Glutamatergic neuron (in vitro differentiated cells): ENCODE results near the gene NKX3-2. TPM values are rescaled to one million over a fixed set of nuclear protein-coding genes. Genes with fewer than 3 reads are reported as not detected.

Experiments used
- DNase-seq: peaks from one replicate; pipeline ENCODE4 v3.0.0; 2022
- H3K27ac Mint-ChIP-seq: one replicate; pipeline ENCODE4 v1.8.0; 2020; ENCODE audit warnings: mild to moderate bottlenecking, mixed read lengths, inconsistent platforms; ENCODE audit not compliant: unreplicated experiment
- H3K27me3 Mint-ChIP-seq: one replicate; pipeline ENCODE4 v1.8.0; 2020; ENCODE audit warnings: mild to moderate bottlenecking, moderate library complexity, mixed read lengths, inconsistent platforms; ENCODE audit not compliant: unreplicated experiment
- H3K36me3 Mint-ChIP-seq: one replicate; pipeline ENCODE4 v1.8.0; 2020; ENCODE audit warnings: mild to moderate bottlenecking, mixed read lengths, inconsistent platforms; ENCODE audit not compliant: unreplicated experiment
- H3K4me1 Mint-ChIP-seq: one replicate; pipeline ENCODE4 v1.8.0; 2020; ENCODE audit warnings: mild to moderate bottlenecking, low read depth, mixed read lengths, inconsistent platforms; ENCODE audit not compliant: unreplicated experiment
- H3K4me3 Mint-ChIP-seq: one replicate; pipeline ENCODE4 v1.8.0; 2020; ENCODE audit warnings: mild to moderate bottlenecking, mixed read lengths, inconsistent platforms; ENCODE audit not compliant: unreplicated experiment
- H3K9me3 Mint-ChIP-seq: one replicate; pipeline ENCODE4 v1.8.0; 2020; ENCODE audit warnings: mild to moderate bottlenecking, moderate library complexity, mixed read lengths, inconsistent platforms; ENCODE audit not compliant: unreplicated experiment
- total RNA-seq: library from RNA; stranded (reverse); fragmentation: NEBNext Ultra II Directional; extraction: Animal tissue kit (Norgen Biotek cat#: 25700); gene quantifications from one replicate; pipeline ENCODE4 v1.2.1, GENCODE V29; 2021; ENCODE audit not compliant: unreplicated experiment
- TF ChIP-seq, protein P1 (sequence below): fragments of 200-600 bp; sonication (generic); IDR thresholded peaks from one replicate; pipeline ENCODE4 v1.5.0; 2021; ENCODE audit not compliant: partially characterized antibody, unreplicated experiment

NKX3-2 gene
- total RNA-seq, 1 donor from 2014 or later = 0.25 TPM

DNA sequence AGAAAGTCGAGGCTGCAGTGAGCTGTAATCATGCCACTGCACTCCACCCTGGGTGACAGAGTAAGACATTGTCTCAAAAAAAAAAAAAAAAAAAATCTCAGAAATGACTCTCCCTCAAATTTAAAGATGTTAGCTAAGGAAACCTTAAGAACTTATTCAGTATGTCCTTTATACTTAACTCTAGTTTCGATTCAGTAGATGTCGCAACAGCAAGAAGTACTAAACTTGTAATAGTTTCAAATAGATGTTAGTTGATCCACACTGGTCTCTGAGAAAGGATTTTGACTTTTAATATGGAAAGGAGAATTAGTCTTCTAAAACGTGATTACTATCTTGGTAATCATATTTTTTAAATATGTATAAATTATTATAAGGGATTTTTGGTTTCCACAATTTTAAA lies 29.6 kb downstream of the NKX3-2 start:
- no peak overlapping the region for H3K27ac Mint-ChIP-seq
- TF ChIP-seq, protein P1, sequence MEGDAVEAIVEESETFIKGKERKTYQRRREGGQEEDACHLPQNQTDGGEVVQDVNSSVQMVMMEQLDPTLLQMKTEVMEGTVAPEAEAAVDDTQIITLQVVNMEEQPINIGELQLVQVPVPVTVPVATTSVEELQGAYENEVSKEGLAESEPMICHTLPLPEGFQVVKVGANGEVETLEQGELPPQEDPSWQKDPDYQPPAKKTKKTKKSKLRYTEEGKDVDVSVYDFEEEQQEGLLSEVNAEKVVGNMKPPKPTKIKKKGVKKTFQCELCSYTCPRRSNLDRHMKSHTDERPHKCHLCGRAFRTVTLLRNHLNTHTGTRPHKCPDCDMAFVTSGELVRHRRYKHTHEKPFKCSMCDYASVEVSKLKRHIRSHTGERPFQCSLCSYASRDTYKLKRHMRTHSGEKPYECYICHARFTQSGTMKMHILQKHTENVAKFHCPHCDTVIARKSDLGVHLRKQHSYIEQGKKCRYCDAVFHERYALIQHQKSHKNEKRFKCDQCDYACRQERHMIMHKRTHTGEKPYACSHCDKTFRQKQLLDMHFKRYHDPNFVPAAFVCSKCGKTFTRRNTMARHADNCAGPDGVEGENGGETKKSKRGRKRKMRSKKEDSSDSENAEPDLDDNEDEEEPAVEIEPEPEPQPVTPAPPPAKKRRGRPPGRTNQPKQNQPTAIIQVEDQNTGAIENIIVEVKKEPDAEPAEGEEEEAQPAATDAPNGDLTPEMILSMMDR = no peak
- no peaks in the 10 kb centered on the region for H3K9me3 Mint-ChIP-seq
- no peak for DNase-seq
- no peak overlapping the region for H3K4me3 Mint-ChIP-seq
- no peaks in the 10 kb centered on the region for H3K36me3 Mint-ChIP-seq
- no peaks in the 10 kb centered on the region for H3K27me3 Mint-ChIP-seq
- no peaks in the 10 kb centered on the region for H3K4me1 Mint-ChIP-seq

- no peaks in the 10 kb centered on the region for H3K9me3 Mint-ChIP-seq
- no peaks in the 10 kb centered on the region for H3K27me3 Mint-ChIP-seq
- TF ChIP-seq, protein P1 = no peak
- H3K4me3 Mint-ChIP-seq = no peak overlapping the region
- no peaks in the 10 kb centered on the region for H3K36me3 Mint-ChIP-seq
- H3K4me1 Mint-ChIP-seq = no peaks in the 10 kb centered on the region
- DNase-seq = no peak
- no peak overlapping the region for H3K27ac Mint-ChIP-seq
Measured at GRCh38 chr4:13511101-13511500, 33.2 kb downstream of the NKX3-2 start.

GRCh38 chr4:13509442-13509841 lies 34.9 kb downstream of the NKX3-2 start:
- TF ChIP-seq, protein P1 = no peak
- no peaks in the 10 kb centered on the region for H3K36me3 Mint-ChIP-seq
- DNase-seq = no peak

GRCh38 chr4:13504374-13504773 lies 39.9 kb downstream of the NKX3-2 start:
- Mint-ChIP-seq H3K4me3 (no peak overlapping the region), H3K9me3 (no peaks in the 10 kb centered on the region), H3K36me3 (no peaks in the 10 kb centered on the region), H3K27me3 (no peaks in the 10 kb centered on the region), H3K27ac (no peak overlapping the region), H3K4me1 (peaks cover 2% of the 10 kb centered on the region)
- no peak for DNase-seq
- TF ChIP-seq, protein P1 = no peak

More at GRCh38 chr4:13509442-13509841, 34.9 kb downstream of the NKX3-2 start:
- Mint-ChIP-seq H3K27me3 (no peaks in the 10 kb centered on the region), H3K4me3 (no peak overlapping the region), H3K4me1 (no peaks in the 10 kb centered on the region), H3K27ac (no peak overlapping the region), H3K9me3 (no peaks in the 10 kb centered on the region)

DNA sequence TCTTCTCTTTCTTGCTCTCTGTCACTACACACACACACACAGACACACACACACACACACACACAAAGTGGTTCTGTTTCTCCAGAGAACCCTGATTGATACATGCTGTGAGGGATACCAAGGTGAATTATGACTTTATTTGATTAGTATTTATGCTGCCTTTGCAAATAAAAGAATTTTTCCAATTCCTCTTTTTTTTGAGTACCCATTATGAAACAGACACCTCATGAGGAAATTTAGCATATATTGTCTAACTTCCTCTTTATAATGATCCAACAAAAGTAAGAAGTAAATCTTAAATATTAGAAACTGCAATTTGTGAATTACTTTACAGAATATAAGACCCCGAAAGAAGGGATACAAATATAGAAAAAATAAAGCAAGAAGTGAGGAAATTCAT lies 45.8 kb downstream of the NKX3-2 start:
- Mint-ChIP-seq H3K9me3 (no peaks in the 10 kb centered on the region), H3K27ac (no peak overlapping the region), H3K27me3 (no peaks in the 10 kb centered on the region), H3K36me3 (no peaks in the 10 kb centered on the region), H3K4me3 (no peak overlapping the region), H3K4me1 (peaks cover 3% of the 10 kb centered on the region)
- DNase-seq = no peak
- TF ChIP-seq, protein P1 = no peak
